K562 (cell line): ENCODE data around the gene ENPP6. TPM values are rescaled to one million over a fixed set of nuclear protein-coding genes. Genes with fewer than 3 reads are reported as not detected.

Experiments
- ATAC-seq: fragments of 200-7000 bp; cut with Tn5 transposase; 3 replicates; pipeline ENCODE4 v1.9.1; 2020; ENCODE audit warnings: moderate library complexity
- BruUV-seq: library from RNA; stranded (reverse); fragments of 400-500 nt; replicated peaks from 2 replicates; lab custom pipeline; 2021; lab: Mats Ljungman, UMichigan
- CTCF ChIA-PET: fragments of 300-600 bp; formaldehyde crosslinking; extraction: SDS; loops from one replicate; lab custom pipeline; 2021; ENCODE audit warnings: low intra/inter-chr PET ratio; lab: Yijun Ruan, JAX
- POLR2A ChIA-PET: fragments of 300-600, 350-650 bp; sonication (Branson Sonifier 250); formaldehyde crosslinking; extraction: SDS; loops from one replicate; lab custom pipeline; 2021; ENCODE audit warnings: antibody characterized with exemption, inconsistent platforms; lab: Yijun Ruan, JAX
- DNase-seq, 4 experiments: peaks; one replicate each; pipeline versions ENCODE4 v3.0.0 to v3.0.0-alpha.2; 2011 to 2018; ENCODE audit warnings: low spot score in 3 of 4, mixed read lengths in 3 of 4; ENCODE audit errors: extremely low read depth in 1 of 4
- FAIRE-seq: peaks from 2 replicates; lab custom pipeline; 2011; peaks lifted over from hg19 to GRCh38; lab: Jason Lieb, UNC
- H2AFZ ChIP-seq: 2 replicates; pipeline ENCODE4 v1.6.0; 2011; ENCODE audit warnings: low read depth, low read length, control low read depth, inconsistent platforms
- H3K27ac ChIP-seq: fragments of 200-600 bp; 3 replicates; pipeline ENCODE4 v1.8.0; 2011; ENCODE audit warnings: low read depth, mild to moderate bottlenecking, control low read depth, inconsistent platforms, low read length, moderate library complexity, mixed read lengths; ENCODE audit errors: extremely low read depth
- H3K27me3 ChIP-seq, 2 experiments: fragments of 300-600 bp in 1 of 2; 2 replicates in 1 of 2; 3 replicates in 1 of 2; pipeline versions ENCODE4 v1.6.0 to v1.8.0; 2011; ENCODE audit warnings: inconsistent platforms in 2 of 2, low read length in 2 of 2, mild to moderate bottlenecking in 1 of 2, mixed read lengths in 1 of 2, moderate library complexity in 1 of 2; ENCODE audit not compliant: control insufficient read depth in 2 of 2, insufficient read depth in 2 of 2
- H3K36me3 ChIP-seq: fragments of 300-600 bp; 3 replicates; pipeline ENCODE4 v1.8.0; 2011; ENCODE audit warnings: mild to moderate bottlenecking, low read length, inconsistent platforms; ENCODE audit not compliant: control insufficient read depth, insufficient read depth
- H3K4me1 ChIP-seq, 2 experiments: fragments of 200-600 bp in 1 of 2; replicated peaks in 1 of 2; 2 replicates in 1 of 2; 3 replicates in 1 of 2; pipeline versions ENCODE4 v1.5.1 to v1.8.0; 2011; ENCODE audit warnings: inconsistent platforms in 2 of 2, low read length in 2 of 2, mild to moderate bottlenecking in 1 of 2, mixed read lengths in 1 of 2, moderate library complexity in 1 of 2; ENCODE audit not compliant: control insufficient read depth in 2 of 2, insufficient read depth in 2 of 2
- H3K4me2 ChIP-seq: 2 replicates; pipeline ENCODE4 v1.6.1; 2011; ENCODE audit warnings: low read length, control low read depth, inconsistent platforms, mixed read lengths; ENCODE audit not compliant: insufficient read depth
- H3K4me3 ChIP-seq: fragments of 200-600 bp; sonication (generic), shearing (Covaris generic); 2 replicates; pipeline ENCODE4 v1.5.1; 2016; ENCODE audit warnings: control low read depth, inconsistent platforms
- H3K79me2 ChIP-seq: fragments of 200-600 bp; 3 replicates; pipeline ENCODE4 v1.8.0; 2011; ENCODE audit warnings: low read length, inconsistent platforms; ENCODE audit not compliant: control insufficient read depth, insufficient read depth
- H3K9ac ChIP-seq, 2 experiments: 2 replicates each; pipeline versions ENCODE4 v1.6.0 to v1.6.1; 2011; ENCODE audit warnings: low read depth in 2 of 2, low read length in 2 of 2, control low read depth in 1 of 2, inconsistent platforms in 1 of 2, mild to moderate bottlenecking in 1 of 2, mixed read lengths in 1 of 2; ENCODE audit not compliant: insufficient read depth in 1 of 2
- H3K9me1 ChIP-seq: one replicate; pipeline ENCODE4 v1.6.0; 2011; ENCODE audit warnings: inconsistent platforms, mild to moderate bottlenecking, low read length, moderate library complexity; ENCODE audit not compliant: control insufficient read depth, insufficient read depth
- H3K9me3 ChIP-seq: replicated peaks from 2 replicates; pipeline ENCODE4 v1.5.1; 2011; ENCODE audit warnings: low read depth, low read length, inconsistent platforms; ENCODE audit not compliant: control insufficient read depth, insufficient read depth
- H4K20me1 ChIP-seq: replicated peaks from 2 replicates; pipeline ENCODE4 v1.6.1; 2011; ENCODE audit warnings: low read length, inconsistent platforms, mixed read lengths; ENCODE audit not compliant: control insufficient read depth, insufficient read depth
- ARID1B ChIP-seq: fragments of 450-650 bp; IDR thresholded peaks from 2 replicates; pipeline ENCODE4 v1.6.1; 2016; ENCODE audit warnings: antibody characterized with exemption, mild to moderate bottlenecking, inconsistent platforms
- BRCA1 ChIP-seq, 2 experiments: fragments of 450-650 bp in 1 of 2; sonication (generic) in 1 of 2; formaldehyde crosslinking in 1 of 2; IDR thresholded peaks; 2 replicates each; pipeline versions ENCODE4 v1.5.0 to v1.6.1; 2017 to 2020; ENCODE audit warnings: mild to moderate bottlenecking in 1 of 2, missing genetic modification reagents in 1 of 2
- CCAR2 ChIP-seq: fragments of 200-400 bp; formaldehyde crosslinking; IDR thresholded peaks from 2 replicates; pipeline ENCODE4 v1.6.1; 2017; ENCODE audit warnings: mild to moderate bottlenecking, low read depth, low read length
- HDAC2 ChIP-seq: fragments of 450-650 bp; IDR thresholded peaks from 2 replicates; pipeline ENCODE4 v1.6.1; 2016; ENCODE audit warnings: mild to moderate bottlenecking
- HMGN3 ChIP-seq: IDR thresholded peaks from 2 replicates; pipeline ENCODE4 v1.6.1; 2011; ENCODE audit warnings: borderline replicate concordance, low read depth, mild to moderate bottlenecking, mixed read lengths, low read length; ENCODE audit not compliant: insufficient read length; ENCODE audit errors: extremely low read depth
- KLF10 ChIP-seq: fragments of 250-450 bp; sonication (Bioruptor Pico); IDR thresholded peaks from 2 replicates; pipeline ENCODE4 v1.6.1; 2021; ENCODE audit warnings: matching md5 sums
- LARP7 ChIP-seq: fragments of 450-650 bp; IDR thresholded peaks from 2 replicates; pipeline ENCODE4 v1.6.1; 2016
- MEF2A ChIP-seq: IDR thresholded peaks from 2 replicates; pipeline ENCODE4 v1.6.1; 2011; ENCODE audit warnings: low read depth, mild to moderate bottlenecking, low read length, moderate library complexity; ENCODE audit not compliant: control insufficient read depth
- PRDM10 ChIP-seq: fragments of 450-650 bp; IDR thresholded peaks from 2 replicates; pipeline ENCODE4 v1.6.1; 2018; ENCODE audit not compliant: partially characterized antibody
- SFPQ ChIP-seq: fragments of 200-400 bp; formaldehyde crosslinking; IDR thresholded peaks from 2 replicates; pipeline ENCODE4 v1.6.1; 2017; ENCODE audit warnings: mild to moderate bottlenecking, low read depth, low read length, moderate library complexity
- SMAD3 ChIP-seq: fragments of 450-650 bp; formaldehyde crosslinking; conservative IDR thresholded peaks from 2 replicates; pipeline ENCODE4 v1.4.0; 2020; ENCODE audit warnings: mild to moderate bottlenecking
- TCF7 ChIP-seq: sonication (generic); IDR thresholded peaks from 2 replicates; pipeline ENCODE4 v1.6.1; 2016; ENCODE audit warnings: antibody characterized with exemption, borderline replicate concordance
- ZNF134 ChIP-seq: fragments of 250-450 bp; sonication (Bioruptor Pico); conservative IDR thresholded peaks from 2 replicates; pipeline ENCODE4 v1.4.0; 2020
- ZNF511 ChIP-seq: sonication (generic); formaldehyde crosslinking; IDR thresholded peaks from 2 replicates; pipeline ENCODE4 v1.8.0; 2022; ENCODE audit warnings: mild to moderate bottlenecking, missing genetic modification reagents
- WGBS: fragments of 100-300 bp; shearing (Covaris generic); methylation state at CpG from one replicate; pipeline ENCODE4 v1.1.6; 2016; ENCODE audit warnings: low coverage, mixed read lengths; ENCODE audit not compliant: insufficient coverage; ENCODE audit errors: missing lambda C conversion rate; 5-methylcytosine and 5-hydroxymethylcytosine counted together
- in situ Hi-C: fragments of 300-500 bp; cut with MboI; formaldehyde crosslinking; loops from 4 replicates; pipeline ENCODE4 v1.15.0; 2018; ENCODE audit warnings: inconsistent platforms, mixed read lengths
- intact Hi-C: fragments of 100-400 bp; cut with micrococcal nuclease; formaldehyde crosslinking; loops from 2 replicates; pipeline ENCODE4 v1.14.2; 2022
- polyA plus RNA-seq, 8 experiments: library from polyadenylated mRNA; depleted of rRNA in 4 of 8; stranded (reverse) in 5 of 8; unstranded in 3 of 8; fragments of >200 nt; fragmentation: Nextera tagmentation in 2 of 8; fragmentation: Illumina TruSeq in 1 of 8; extraction: Ambion mirVana in 2 of 8; extraction: Trizol in 1 of 8; gene quantifications; 2 replicates each; pipeline versions ENCODE4 v1.2.1 to v1.2.3, GENCODE V29; 2011 to 2014; ENCODE audit warnings: inconsistent platforms in 1 of 8, missing spikeins in 1 of 8
- total RNA-seq, 7 experiments: library from RNA; depleted of rRNA in 6 of 7; stranded (reverse); fragments of >200 nt in 6 of 7; fragmentation: Illumina TruSeq in 2 of 7; extraction: Trizol in 2 of 7; gene quantifications; 2 replicates each; pipeline versions ENCODE4 v1.2.1 to v1.2.3, GENCODE V29; 2011 to 2021; ENCODE audit warnings: low replicate concordance in 1 of 7

ENPP6 gene
- total and polyA plus RNA-seq, 9 of the 15 experiments (the other 6 are each of a cell fraction or from before 2014, with no cell fraction given) = 0.29 TPM; not detected in 8

GRCh38 chr4:184090571-184090970 lies 127.1 kb downstream of the ENPP6 start (continued):
- TF ChIP-seq SFPQ = no peak
- no peak for TF ChIP-seq TCF7
- TF ChIP-seq MEF2A = no peak
- TF ChIP-seq BRCA1 (IDR thresholded peaks at IDR 0.05) = no peak
- TF ChIP-seq BRCA1 (CRISPR knock-in tag; IDR thresholded peaks at IDR 0.05) = no peak
- no peak for TF ChIP-seq SMAD3
- no peak for TF ChIP-seq HDAC2
- TF ChIP-seq ZNF134 (CRISPR knock-in tag) = no peak
- TF ChIP-seq, all 486 proteins: peak for 0

GRCh38 chr4:184080674-184081073 lies 137.0 kb downstream of the ENPP6 start:
- intact Hi-C loops = no loop called here
- Histone ChIP-seq H4K20me1 (no peaks in the 10 kb centered on the region), H2AFZ (no peak overlapping the region), H3K36me3 (no peaks in the 10 kb centered on the region), H3K9me1 (no peaks in the 10 kb centered on the region), H3K9ac (no peak overlapping the region), H3K79me2 (no peaks in the 10 kb centered on the region), H3K4me2 (no peak overlapping the region), H3K4me1 (no peaks in the 10 kb centered on the region), H3K27me3 (peaks cover 6 to 46% of the 10 kb centered on the region in 2 experiments; a peak in 3 of 5 replicates), H3K4me3 (no peak overlapping the region), H3K9me3 (no peaks in the 10 kb centered on the region), H3K27ac (no peak overlapping the region)
- CTCF ChIA-PET = no interaction called here
- in situ Hi-C loops = loop anchor here (5.0 kb wide), 1 partner anchor 248 kb away; no protein-coding TSS in a partner anchor
- ATAC-seq (no peak), FAIRE-seq (no peak), DNase-seq (no peak)
- 0% methylated on average over 8 of the region's 8 CpGs for WGBS
- POLR2A ChIA-PET = no interaction called here
- no TSS peak for BruUV-seq
- TF ChIP-seq ARID1B (no peak), PRDM10 (no peak), ZNF511 (CRISPR knock-in tag) (no peak), LARP7 (no peak), HMGN3 (no peak), KLF10 (CRISPR knock-in tag) (no peak), CCAR2 (no peak)
